NCI-H2171 (cell line): ENCODE measurements around the gene PLEKHA7.

Experiments used
- DNase-seq: peaks from one replicate; lab custom pipeline; 2025; lab: John Stamatoyannopoulos, UW

Gene PLEKHA7

DNA sequence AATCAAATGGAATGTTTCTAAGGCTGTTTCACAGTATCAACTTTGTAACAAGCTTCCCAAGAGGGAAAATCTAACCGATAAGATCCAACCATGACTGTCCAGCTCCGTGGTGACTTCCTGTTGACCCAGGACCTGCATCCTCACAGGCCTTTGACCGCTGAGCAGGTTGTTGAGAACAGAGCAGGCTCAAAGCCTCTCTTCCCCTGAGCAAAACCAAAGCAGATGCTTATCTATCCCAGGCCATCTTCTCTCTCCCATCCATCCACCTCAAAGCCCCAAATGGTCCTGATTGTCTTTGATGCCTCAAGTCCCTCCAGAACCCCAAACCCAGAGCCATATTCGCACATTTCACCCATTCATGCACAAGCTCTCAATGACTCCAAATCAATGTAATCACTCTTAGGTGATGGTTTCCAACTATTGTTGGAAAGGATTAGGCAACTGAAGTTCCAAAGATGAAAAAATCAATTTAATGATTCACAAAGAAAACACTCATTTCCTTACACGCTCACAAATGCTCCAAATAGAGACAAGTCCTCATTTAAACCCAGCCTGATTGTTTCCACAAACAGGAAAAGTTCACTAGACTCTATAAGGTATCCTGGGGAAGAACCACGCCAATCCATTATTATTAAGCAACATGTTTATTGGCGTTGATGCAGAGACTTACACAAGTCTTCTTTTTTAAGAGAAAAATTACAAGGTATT is 227.0 kb downstream of the PLEKHA7 start:
- no peak for DNase-seq

DNA sequence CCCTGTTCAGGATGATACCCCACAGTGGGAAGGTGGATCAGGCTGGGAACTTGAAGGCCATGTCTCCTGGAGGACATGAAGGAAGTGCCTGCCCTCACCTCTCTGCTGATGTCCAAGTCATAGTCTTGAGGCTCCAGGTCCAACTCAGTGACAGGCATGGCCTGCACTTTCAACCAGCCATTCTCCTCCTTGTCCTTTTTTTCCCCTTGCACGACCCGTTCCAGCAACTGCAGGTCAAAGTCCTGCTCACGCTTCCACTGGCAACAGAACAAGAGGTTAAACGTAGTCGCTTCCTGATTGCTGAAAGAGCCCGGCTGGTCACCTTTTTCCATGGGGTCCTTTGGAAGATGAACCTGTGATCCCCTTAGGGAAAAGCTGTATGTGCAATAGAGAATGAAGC is 228.1 kb downstream of the PLEKHA7 start:
- no peak for DNase-seq

DNA sequence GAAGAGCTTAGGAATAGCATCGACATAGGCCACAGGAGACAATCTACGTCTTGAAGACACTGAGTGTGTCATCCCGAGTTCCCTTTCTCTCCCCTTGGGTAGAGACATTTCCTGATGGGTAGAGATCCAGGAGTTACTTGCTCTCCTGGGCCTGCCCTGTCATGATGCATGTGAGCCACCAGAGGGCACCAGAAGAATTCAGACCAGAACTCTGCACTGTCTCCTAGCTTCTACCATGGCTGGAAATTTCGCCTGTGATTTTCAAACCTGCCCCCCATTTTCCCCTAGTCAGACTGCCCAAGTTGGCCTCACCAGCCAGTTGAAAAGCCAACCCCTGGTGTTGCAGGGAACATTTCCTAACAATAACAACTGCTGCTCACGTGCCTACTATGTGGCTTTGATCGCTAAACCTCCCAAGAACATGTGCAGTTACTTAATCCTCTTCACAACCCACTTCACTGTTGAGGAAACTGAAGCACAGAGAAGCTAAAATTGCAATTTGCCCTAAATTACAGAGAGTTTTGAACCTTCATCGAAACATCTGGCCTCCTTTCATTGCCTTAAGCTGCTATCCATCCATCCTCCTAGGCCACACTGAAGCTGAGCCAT is 228.6 kb downstream of the PLEKHA7 start:
- peak; percentile 19 for DNase-seq

DNA sequence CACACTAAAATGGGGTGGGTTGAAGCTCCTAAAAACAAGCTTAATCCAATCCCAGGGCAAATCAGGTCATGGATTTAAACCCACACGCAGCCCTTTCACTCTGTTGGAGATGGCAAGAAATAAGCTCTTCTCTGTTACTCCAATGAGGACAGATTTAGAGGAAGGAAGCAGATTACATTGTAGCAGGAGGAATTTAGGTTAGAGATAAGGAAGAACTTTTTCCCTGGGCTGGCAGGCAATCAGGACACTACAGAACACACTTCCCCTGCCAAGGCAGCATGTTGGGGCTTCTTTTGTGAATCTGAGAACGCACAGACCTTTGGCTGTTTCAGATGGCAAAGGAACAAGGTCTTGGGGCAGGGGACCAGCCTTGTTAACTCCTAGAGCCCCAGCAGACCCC is 229.5 kb downstream of the PLEKHA7 start:
- DNase-seq: no peak

DNA sequence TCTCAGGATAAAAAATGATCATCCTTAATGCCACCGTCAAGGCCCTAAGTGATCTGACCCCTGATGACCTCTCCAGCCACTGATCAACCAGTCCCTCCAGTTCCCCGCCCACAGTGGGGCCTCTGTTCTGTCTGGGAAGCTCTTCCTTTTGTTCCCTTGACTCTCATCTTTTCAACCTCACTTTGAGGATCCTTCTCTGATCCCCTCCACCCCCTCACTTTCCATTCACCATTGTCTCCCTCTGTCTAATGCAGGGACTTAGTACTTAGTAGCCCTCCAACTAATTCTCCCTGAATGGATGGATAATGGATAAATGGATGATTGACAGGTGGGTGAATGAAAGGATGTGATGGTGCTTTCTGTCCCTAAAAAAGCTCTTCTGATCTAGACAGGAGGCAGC is 230.1 kb downstream of the PLEKHA7 start:
- no peak for DNase-seq

DNA sequence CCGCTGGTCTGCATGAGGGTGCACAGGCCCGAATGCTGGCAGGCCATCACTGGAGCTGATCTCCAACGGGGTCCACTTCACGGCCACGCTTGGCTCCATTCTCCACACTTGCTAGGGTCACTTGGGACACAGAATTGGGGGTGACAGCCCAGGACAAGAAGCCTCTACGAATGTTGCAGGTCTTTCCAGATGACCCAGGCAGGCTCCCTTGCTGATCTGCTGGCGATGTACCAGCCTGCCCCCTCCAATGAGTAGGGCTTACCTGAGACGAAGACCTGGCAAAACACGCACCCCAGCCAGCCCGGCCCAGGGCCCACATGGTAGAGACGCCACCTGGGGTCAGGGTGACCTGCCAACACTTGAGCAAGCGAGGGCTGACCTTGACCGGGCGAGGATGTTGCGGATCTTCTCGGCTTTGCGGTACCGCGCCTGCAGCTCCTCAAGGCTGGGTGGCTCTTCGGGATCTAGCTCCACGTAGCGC is 230.9 kb downstream of the PLEKHA7 start:
- DNase-seq: no peak

DNA sequence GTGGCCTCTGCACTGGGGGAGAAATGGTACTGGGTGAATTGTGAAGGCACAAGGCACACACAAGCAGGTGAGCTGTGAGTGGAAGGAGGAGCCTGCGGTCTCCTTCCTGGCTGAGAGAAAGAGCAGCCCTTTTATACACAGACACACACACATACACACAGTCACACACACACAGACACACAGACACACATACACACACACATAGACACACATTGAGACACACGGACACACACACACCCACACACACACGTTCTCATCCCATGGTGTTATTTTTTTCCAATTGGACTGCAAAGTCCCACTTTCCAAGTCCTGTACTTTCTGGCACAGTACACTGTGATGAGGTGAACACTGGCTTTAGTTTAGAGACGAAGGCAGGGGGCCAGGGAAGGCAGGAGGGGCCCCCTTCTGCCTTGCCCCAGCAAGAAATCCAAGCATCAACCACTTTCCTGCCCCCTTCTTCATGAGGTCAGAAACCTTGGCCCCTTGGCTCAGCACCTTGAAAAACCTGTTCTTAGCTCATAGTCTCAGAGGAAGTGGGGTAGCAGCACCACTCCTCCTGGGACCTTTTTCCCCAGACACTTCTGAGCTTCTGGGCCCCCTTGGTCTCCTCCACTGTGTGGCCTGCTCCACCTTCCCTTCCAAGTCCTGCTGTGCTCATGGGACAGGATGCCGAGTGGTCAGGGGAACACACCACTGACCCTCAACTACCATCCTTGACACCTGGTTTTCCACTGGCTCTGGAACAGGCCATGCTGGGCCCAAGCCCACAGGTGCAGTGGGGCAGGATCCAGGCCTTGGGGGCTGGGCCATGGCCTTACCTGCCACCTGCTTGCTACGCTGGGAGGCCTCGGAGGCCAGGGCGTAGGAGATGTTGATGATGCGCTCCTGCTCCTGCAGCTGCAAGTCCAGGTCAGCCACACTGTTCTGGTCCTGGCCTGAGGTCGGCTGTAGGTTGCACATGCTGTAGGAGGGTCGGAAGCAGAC is 232.0 kb downstream of the PLEKHA7 start:
- DNase-seq: no peak

DNA sequence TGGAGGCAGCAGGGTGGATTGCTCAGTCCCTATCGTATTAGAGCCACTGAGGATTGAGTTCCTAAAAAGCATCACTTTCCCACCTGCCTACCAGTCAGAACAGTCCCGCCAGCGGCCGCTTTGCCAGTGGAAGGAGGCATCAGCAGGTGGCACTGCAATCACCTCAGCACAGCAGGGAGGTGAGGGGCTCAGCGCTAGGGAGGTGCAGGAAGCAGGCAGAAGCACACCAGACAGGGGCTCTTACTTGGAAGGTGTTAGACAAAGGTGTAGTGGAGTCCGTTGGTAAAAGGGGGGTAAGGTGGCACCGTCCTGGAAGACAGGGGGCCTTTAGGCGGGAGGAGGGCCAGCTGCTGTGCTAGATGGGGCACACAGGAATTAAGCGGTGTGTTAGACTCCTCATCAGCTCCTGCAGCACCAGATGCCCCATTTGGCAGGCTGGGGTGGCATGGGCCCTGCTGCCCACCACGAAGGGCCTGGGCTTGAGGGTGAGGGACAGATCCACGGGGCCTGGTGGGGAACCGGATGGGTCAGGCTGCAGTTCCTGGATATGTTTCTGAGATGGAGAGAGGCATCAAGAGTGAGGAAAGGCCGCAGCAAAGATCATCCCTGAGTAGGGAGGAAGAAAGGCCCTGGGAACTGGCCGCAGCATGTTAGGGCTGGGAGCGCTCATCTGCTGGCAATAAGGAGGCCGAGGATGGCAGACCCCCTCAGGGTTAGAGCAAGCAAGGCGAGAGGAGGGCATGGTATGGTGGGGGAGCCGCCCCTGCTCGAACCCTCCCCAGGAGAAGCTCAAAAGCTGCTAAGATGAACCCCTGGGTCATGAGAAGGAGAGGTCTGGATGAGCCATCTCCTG is 233.3 kb downstream of the PLEKHA7 start:
- no peak for DNase-seq

DNA sequence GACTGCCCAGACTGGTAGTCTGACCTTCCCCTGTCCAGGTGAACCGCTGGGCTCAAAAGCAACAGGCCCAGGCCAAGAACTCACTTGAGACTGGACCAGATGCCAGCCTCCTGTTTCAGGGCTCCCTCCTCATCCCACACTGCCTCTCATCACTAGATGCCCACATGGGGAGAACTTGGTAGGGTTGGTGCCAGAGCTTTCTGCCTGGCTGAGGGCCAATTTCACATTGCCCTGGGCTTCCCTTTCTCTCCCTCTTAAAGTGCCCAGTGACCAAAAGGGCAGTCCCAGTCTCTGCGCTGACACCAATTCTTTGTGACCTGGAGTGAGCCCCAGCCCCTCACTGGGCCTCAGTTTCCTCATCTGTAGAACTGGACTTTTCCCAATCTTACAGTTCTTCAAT is 234.1 kb downstream of the PLEKHA7 start:
- no peak for DNase-seq

DNA sequence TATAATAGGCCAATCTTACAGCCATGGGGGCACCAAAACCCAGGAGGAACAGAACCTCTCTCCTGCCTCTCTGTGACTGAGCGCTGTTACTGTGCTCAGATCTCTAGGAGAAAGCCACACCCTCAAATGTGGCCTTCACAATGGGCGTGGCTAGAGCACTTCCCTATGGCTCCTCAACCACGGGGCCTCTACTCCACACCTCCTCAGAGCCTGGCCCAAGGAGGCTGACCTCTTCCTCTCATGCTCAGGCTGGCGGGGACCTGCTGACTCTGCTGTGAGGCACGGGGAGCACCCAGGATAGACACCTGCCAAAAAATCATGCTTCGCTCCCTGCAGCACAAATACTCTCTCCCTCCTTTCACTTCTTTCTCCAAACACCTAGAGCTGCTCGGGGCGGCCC is 234.8 kb downstream of the PLEKHA7 start:
- DNase-seq: no peak

DNA sequence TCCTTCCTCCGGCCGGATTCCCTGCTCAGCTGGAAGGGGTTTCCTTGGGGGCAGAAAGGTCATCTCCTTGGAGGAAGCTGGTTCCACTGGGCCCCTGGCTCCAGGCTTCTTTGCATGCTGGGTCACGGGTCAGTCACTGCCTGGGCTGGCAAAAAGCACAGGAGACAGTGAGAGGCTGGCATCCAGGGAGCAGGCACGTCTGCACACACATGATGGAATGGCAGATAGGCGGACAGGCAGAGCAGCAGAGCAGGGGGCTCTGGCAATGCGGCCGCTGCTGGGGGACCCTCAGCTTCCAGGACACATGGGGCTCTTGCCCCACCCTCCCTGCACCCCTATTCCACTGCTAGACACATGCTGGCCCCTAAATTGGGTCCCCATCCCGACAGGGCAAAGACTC is 235.3 kb downstream of the PLEKHA7 start:
- no peak for DNase-seq

DNA sequence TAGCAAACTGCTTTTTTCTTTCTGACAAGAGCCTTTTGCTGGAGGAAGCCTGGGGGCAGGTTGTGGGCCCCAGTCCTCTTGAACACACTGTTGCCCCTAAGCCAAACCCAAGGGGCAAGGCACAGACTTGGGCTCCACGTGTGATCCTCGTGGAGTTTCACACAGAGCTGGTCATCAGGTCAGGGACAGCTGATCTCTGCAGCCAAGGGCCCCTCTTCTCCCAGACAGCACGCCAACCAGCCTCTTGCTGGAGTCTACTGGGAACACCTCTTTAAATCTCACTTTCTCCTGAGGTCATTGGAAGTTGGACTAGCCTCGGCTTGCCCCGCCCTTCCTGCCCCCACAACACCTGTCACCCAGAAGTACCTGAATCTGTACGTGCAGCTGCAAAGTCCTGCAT is 235.9 kb downstream of the PLEKHA7 start:
- no peak for DNase-seq

DNA sequence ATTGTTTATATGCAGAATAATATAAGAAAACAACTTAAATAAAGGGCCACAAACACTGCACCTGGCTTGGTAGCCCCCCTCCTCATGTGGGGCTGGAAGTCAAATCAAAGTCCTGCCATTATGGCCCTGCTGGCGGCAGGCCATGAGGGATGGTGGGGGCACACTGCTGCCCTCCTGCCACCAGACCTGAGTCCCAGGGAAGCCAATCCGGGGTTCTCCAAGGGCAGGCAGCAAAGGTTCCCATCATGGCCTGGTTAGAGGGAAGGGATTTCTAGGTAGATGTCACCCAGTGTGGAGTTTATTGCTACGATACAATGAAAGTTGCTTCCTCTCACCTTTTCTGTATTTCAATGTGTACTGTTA is 236.6 kb downstream of the PLEKHA7 start:
- no peak for DNase-seq

DNA sequence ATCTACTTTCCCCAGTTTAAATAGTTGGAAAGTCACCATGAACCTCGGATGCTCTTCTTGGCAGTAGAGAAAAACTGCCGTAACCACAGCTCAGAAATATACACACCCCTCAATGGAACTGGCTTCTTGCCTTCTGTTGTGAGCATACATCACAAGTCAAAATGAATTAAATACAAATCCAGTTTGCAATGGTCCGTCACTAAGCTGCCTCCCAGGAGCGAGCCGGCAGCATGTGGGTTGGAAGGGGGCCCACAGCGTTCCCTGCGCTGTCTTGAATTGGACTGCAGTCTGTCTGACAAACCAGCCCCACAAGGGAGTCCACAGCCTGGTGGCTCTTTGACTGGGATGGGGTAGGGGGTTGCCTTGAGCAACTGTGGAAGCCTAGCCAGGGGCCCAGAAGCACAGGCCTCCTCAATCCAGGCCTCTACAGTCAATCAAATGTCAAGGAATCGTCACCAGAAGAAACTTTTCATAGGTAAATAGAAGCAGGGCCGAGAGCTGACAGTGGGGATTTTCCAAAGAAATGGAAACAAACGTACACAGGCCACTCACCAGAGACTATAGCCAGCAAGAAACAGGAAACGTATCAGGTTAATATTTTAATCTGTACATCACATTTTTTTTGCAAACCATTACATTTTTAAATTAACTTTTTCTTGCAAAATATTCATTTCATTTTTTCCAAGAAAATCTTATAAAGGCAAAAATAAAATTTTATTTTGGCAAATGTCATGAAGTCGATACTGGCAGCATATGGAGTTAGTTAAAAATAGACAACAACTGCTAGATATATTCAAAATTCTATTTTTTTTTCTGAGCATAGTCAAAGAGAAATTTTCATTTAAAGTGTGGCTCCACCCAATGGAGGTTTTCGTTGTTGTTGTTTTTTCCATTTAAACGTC is 237.3 kb downstream of the PLEKHA7 start:
- DNase-seq: no peak

DNA sequence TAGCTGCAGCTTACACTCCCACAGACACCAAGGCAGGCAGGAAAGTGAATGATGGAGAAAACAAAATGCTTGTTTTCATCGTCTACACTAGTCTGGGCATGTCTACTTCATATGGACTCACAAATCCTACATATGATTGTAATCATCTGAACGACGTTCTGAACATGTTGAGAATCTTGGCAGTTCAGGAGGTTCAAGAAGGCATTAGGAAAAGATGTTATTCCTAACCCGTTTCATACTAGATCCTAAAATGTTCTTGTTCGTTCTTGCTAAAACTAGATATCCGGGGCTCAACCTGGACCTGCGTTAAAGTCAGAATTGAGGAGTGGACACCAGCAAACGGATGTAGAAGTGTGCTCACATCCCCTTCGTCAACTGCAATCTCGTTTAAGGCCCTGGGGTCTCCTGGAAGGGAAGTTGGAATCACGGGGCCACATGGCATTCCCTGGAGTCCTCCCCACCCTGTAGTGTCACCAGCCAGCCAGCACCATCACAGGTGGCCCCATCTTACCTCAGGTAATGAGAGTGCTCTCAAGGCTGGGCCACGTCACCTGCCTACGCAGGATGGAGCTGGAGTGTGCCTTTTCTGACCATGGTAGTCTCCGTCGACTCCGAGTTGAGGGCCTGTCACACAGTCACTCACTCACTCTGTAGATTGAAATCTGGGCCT is 238.5 kb downstream of the PLEKHA7 start:
- no peak for DNase-seq

DNA sequence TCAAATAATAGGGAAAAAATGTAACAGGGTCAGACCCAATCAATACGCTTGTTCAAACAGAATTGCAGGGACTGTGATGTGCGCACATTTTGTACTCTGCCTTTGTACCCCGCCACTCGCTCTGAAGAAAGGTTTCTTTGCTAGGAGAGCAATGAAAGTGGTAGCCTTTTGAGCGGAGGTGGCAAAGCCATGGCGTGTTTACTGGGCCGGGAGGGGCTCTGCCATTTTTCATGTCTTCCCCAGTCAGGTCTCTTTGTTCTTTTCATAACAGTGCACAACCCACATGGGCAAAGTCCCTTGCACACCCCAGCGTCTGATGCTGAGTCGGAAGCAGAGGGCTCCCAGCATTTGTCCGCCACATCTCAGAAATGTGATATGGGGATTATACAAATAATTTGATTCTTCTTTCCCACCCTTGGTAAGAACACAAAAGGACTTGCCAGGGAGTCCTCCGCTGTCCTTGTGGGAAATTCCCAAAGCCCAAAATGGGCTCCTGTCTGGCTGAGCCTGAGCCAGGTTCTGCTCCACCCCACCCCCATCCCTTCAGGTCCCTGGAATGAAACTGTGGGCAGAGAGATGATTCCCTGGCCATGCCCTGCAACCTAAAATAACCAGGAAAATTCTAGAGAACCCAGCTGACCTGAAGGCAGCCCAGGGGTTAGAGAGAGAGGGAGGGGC is 239.1 kb downstream of the PLEKHA7 start:
- DNase-seq: no peak

DNA sequence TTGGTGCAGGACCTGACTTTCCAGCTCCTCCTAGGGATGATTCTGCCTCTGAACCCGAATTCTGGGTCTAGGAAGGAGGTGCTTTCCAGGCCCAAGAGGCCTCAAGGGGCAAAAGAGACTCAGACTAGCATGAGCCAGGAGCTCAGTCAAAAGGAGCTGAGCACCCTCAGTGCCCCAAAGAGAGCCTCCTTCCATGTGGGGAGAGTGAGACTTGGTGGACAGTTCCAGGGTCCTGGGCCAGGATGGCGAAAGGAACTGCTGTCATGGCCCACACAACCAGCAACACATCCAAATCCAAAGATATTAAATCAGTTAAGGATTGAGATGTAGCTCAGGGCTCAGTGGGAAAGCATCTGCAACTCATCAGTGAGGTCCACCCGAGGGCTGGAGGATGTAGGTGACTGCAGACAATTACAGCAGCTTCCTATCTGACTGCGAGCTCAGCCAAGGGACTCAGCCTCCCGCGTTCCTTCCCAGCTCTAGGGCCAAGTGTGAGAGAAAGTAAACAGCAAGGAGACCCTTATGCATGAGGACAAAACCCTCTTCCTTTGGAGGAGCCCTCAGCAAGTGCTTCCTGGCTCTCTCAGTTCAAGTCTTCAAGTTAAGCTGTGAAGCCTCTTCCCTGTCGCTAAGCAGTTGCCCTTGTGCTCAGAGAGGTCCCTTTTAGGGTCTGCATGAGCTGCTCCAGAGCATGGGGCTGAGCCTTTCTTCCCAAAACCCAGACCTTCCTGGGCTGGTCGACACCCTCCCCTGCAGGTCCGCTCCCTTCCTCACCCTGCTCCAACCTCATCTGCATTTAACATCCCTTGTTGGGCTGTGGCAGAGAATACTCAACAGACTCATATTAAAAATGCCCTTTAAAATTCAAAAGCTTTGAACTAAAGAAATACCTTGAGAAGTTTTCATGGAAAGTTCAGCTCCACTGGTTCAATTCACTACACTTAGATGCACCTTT is 240.0 kb downstream of the PLEKHA7 start:
- no peak for DNase-seq

DNA sequence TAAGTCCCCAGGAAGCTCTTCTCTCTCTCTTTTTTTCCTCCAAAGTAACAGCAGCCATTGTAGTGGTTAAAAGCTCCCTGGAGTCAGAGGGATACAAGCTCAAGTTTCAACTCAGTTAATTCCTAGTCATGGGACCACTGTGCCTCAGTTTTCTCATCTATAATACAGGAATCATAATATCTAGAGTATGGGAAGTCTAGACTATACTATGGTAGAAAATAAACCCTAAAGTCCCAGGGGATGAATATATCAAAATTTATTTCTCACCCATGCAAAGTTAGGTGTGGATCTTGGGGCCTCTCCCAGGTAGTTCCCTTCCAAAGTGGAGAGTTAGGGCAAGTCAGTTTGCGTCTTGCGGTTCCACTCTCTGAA is 242.1 kb downstream of the PLEKHA7 start:
- DNase-seq: no peak
